Suprapubic skin (tissue), 3 donors: Measurements from ENCODE around the gene DISP3.

Experiments used
- POLR2A ChIP-seq, 2 donors: fragments of 450-650 bp; IDR thresholded peaks; one replicate each; pipeline ENCODE4 v1.6.1; 2017; ENCODE audit warnings: antibody characterized with exemption in 2 of 2, mild to moderate bottlenecking in 2 of 2, moderate library complexity in 2 of 2
- TF ChIP-seq, protein P1 (sequence below), 2 donors: fragments of 200-600 bp in 1 of 2; fragments of 450-650 bp in 1 of 2; sonication (generic) in 1 of 2; IDR thresholded peaks; one replicate each; pipeline ENCODE4 v1.5.1; 2016 to 2019; ENCODE audit warnings: antibody characterized with exemption in 2 of 2, mild to moderate bottlenecking in 1 of 2, moderate library complexity in 1 of 2

- TF ChIP-seq POLR2A (IDR thresholded peaks at IDR 0.05) = no peak
- TF ChIP-seq, protein P1, sequence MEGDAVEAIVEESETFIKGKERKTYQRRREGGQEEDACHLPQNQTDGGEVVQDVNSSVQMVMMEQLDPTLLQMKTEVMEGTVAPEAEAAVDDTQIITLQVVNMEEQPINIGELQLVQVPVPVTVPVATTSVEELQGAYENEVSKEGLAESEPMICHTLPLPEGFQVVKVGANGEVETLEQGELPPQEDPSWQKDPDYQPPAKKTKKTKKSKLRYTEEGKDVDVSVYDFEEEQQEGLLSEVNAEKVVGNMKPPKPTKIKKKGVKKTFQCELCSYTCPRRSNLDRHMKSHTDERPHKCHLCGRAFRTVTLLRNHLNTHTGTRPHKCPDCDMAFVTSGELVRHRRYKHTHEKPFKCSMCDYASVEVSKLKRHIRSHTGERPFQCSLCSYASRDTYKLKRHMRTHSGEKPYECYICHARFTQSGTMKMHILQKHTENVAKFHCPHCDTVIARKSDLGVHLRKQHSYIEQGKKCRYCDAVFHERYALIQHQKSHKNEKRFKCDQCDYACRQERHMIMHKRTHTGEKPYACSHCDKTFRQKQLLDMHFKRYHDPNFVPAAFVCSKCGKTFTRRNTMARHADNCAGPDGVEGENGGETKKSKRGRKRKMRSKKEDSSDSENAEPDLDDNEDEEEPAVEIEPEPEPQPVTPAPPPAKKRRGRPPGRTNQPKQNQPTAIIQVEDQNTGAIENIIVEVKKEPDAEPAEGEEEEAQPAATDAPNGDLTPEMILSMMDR (IDR thresholded peaks at IDR 0.05) = no peak
These were observed 7.5 kb downstream of the DISP3 start for GRCh38 chr1:11486231-11487009.
